GM19043 (cell line): ENCODE measurements around the gene RASGEF1B.

ENCODE experiments used
- ATAC-seq: cut with Tn5 transposase; IDR thresholded peaks from one replicate; pipeline ENCODE4 v1.9.1; 2021; ENCODE audit warnings: low read depth; ENCODE audit not compliant: unreplicated experiment

Gene RASGEF1B

GRCh38 chr4:81404294-81404693 is 67.4 kb downstream of the RASGEF1B start:
- no peak for ATAC-seq

GRCh38 chr4:81399306-81400086 is 72.2 kb downstream of the RASGEF1B start:
- no peak for ATAC-seq

DNA sequence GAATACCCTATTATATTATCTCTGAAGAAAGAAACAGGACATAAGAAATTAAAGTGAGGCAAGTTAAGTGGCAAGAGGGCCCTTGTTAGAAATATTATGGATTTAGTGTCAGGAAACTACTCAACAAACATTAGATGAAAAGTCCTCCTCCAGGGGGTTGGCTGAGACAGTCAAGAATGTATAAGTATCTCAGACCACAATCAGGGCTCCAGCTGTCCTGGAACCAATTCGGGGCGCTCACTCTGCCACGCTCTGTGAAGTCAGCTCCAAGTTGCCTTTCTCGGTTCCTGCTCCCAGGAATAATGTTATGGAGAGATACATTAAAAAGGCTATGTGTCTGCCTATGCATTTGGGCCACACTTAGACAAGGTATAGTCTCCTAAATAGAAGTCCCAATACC is 73.3 kb downstream of the RASGEF1B start:
- no peak for ATAC-seq

- ATAC-seq, result no peak
These were observed 74.1 kb downstream of the RASGEF1B start for GRCh38 chr4:81397635-81398034.

DNA sequence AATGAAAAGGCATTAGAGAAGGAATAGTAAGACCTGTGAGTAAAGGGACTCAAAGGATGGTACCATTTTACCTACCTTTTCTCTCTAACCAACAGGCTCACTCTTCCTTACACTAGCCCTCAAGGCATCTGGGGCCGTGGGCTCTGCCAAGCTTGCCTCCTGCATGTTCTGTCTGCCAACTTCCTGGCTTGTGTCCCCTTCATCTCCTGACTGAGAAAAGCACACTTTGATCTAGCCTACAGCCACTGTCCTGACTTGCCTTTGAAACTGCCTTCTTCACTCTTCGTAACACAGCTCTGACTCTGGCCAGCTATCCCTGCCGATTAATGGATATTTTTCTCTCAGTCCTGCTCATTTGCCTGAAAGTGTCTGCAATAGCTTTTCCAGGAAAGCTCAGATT is 76.5 kb downstream of the RASGEF1B start:
- ATAC-seq, result no peak

DNA sequence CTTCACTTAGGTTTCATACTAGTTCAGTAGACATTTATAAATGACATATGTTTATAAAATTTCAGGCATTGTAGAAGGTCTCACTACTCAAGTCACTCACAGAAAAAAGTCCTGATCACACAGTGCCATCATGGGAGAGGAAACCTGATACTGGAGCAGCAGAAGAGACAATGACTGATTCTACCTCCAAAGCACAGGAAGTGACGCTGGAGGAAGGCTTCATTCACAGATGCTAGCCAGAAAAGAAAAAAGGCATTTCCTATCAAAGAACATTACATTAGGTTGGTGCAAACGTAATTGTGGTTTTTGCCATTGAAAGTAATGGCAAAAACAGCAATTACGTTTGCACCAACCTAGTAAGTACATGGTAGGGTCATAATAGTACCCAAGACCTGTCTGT is 79.5 kb downstream of the RASGEF1B start:
- ATAC-seq, result no peak

- no peak for ATAC-seq
These were observed 82.0 kb downstream of the RASGEF1B start for GRCh38 chr4:81389720-81390119.

DNA sequence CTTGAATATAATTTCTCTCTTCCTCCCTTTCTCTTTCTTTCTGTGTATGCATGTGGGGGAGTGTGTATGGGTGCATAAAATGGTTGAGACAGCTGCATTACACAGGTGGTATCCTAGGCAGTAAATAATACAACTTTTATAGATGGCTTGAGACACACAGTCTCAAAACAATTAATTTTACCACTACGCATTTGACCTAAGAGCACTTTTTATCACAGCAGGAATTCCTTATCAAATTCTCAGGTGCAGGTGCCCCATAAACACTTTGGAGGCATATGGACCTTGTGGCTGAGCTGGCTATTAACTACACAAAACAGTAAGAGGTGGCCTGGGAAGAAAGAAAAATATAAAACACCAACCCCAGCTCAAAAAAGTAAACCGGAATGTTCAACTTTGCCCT is 91.3 kb downstream of the RASGEF1B start:
- ATAC-seq, result no peak

DNA sequence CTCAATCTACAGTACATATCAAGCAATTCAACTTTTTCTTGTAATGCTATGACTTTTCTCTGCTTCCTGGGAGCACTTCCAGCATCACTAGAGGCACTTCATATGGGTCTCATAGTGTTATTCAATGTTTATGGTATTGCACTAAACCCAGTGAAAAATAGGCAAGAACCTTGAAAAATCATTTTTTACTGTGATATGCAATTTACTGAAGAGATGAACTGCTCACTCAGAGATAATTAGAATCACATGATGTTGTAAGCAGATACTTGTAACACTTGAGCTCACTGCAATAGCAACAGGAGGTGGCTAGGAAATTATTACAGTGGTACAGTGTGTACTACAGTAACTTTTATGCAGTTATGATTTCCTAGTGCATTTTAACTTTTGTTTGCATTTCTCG is 93.3 kb downstream of the RASGEF1B start:
- ATAC-seq, result no peak

DNA sequence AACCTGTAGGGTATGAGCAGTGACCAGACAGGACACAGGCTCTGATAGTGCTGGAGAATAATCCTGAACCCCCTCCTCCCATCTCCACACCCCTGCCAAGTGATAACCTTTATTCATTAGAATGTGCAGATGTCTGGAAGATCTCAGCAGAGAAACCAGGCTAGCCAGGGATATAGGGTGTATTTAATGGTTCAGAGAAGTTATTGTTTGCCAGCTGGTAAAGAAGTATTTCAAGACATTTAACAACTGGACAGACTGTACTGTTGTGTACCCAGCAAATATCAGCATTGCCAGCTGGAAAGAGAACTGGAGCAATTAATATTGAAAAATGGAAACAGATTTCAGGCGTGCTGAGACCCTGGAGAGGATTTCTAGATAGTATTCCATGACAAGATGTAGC is 94.5 kb downstream of the RASGEF1B start:
- no peak for ATAC-seq

DNA sequence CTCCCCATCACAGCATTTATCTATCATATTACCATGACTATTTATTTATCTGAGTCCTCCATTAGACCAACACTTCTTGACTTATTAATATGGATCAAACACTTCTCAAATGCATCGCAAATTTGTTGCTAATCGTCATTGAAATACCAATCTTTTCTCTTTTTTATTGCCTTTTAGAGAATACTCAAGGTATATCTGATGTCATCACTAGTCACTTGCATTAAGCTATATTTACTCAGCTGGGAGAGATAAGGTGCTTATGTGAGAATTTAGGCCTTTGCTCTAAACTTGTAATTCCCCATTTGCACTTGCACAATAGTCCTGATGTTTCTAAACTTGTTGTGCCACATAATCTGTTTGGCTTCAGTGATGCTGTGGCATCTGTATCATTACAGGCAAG is 95.0 kb downstream of the RASGEF1B start:
- ATAC-seq, result no peak
